Measurements from ENCODE around the gene MOB2.

- no peak for TF ChIP-seq CTCF (IDR thresholded peaks at IDR 0.05; ENCODE audit: insufficient read depth, low read length, poor library complexity, severe bottlenecking)
- TF ChIP-seq EZH2phosphoT487 (conservative IDR thresholded peaks at IDR 0.05; ENCODE audit: low read length), result no peak
Observed at GRCh38 chr11:1499261-1499890, 12.8 kb upstream of the MOB2 start.
